Measurements from ENCODE around the gene PILRB.

Gene PILRB

GRCh38 chr7:100407285-100408180 lies 49.6 kb downstream of the PILRB start:
- DNase-seq = peak; percentile 82 to 90 (median 89)

- DNase-seq = no peak
Measured at GRCh38 chr7:100411101-100411500, 53.2 kb downstream of the PILRB start.

GRCh38 chr7:100413346-100413745 lies 55.4 kb downstream of the PILRB start:
- DNase-seq = peak in 2 of 3 donors; percentile 33 to 39

- DNase-seq = no peak
Measured at GRCh38 chr7:100413889-100414288, 56.0 kb downstream of the PILRB start.

GRCh38 chr7:100415448-100415847 lies 57.5 kb downstream of the PILRB start:
- DNase-seq = no peak
